ENCODE results near the gene MARK4. TPM values are rescaled to one million over a fixed set of nuclear protein-coding genes. Genes with fewer than 3 reads are reported as not detected.

Gene MARK4
- total RNA-seq, 1 donor from 2014 or later, result 16.7 TPM

DNA sequence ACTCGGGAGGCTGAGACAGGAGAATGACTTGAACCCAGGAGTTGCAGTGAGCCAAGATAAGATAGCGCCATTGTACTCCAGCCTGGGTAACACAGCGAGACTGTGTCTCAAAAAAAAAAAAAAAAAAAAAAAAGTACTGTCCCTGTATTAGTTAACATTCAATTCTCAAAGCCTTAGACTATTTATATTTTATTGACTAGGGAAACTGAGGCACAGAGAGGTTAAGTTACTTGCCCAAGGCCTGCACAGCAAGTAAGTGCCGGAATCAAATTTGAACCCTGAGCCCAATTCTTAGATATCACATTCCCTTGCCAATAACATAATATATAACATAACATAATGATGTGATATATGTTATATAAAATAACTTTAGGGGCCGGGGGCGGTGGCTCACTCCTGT, 88.6 kb downstream of the MARK4 start:
- Histone ChIP-seq H3K36me3 (no peaks in the 10 kb centered on the region), H3K27ac (no peak overlapping the region), H3K4me1 (peaks cover 7% of the 10 kb centered on the region), H3K4me3 (no peak overlapping the region), H3K9me3 (no peaks in the 10 kb centered on the region), H3K27me3 (no peaks in the 10 kb centered on the region)
- DNase-seq (ENCODE audit: extremely low spot score in 2 of 2), result no peak
- TF ChIP-seq POLR2A (IDR thresholded peaks at IDR 0.05) (no peak), POLR2AphosphoS5 (IDR thresholded peaks at IDR 0.05; ENCODE audit: insufficient read depth in 1 of 2, low read depth in 1 of 2) (no peak)
- TF ChIP-seq, protein P1, sequence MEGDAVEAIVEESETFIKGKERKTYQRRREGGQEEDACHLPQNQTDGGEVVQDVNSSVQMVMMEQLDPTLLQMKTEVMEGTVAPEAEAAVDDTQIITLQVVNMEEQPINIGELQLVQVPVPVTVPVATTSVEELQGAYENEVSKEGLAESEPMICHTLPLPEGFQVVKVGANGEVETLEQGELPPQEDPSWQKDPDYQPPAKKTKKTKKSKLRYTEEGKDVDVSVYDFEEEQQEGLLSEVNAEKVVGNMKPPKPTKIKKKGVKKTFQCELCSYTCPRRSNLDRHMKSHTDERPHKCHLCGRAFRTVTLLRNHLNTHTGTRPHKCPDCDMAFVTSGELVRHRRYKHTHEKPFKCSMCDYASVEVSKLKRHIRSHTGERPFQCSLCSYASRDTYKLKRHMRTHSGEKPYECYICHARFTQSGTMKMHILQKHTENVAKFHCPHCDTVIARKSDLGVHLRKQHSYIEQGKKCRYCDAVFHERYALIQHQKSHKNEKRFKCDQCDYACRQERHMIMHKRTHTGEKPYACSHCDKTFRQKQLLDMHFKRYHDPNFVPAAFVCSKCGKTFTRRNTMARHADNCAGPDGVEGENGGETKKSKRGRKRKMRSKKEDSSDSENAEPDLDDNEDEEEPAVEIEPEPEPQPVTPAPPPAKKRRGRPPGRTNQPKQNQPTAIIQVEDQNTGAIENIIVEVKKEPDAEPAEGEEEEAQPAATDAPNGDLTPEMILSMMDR (IDR thresholded peaks at IDR 0.05), result no peak
- intact Hi-C loops (cut with DNase I), result no loop called here

- Histone ChIP-seq H3K27ac (peak within 1 kb of the TSS; percentile 43), H3K27me3 (no peaks in the 10 kb centered on the region), H3K4me3 (peak within 1 kb of the TSS; percentile 42 to 43), H3K9me3 (no peaks in the 10 kb centered on the region), H3K36me3 (no peaks in the 10 kb centered on the region), H3K4me1 (peaks cover 10% of the 10 kb centered on the region)
- intact Hi-C loops (cut with DNase I), result no loop called here
- no peak for DNase-seq (ENCODE audit: extremely low spot score in 2 of 2)
- TF ChIP-seq, protein P1 (IDR thresholded peaks at IDR 0.05), result no peak
- TF ChIP-seq POLR2AphosphoS5 (IDR thresholded peaks at IDR 0.05; ENCODE audit: insufficient read depth in 1 of 2, low read depth in 1 of 2) (peak in 1 of 2 donors; percentile 31), POLR2A (IDR thresholded peaks at IDR 0.05) (peak in 1 of 2 donors; percentile 46)
These were observed 89.3 kb downstream of the MARK4 start, which contains the start of gene KLC3 for GRCh38 chr19:45340232-45340898. Gene KLC3 (plus strand): TSS chr19:45340750. CDS start chr19:45345542, 4,792 bp downstream.

DNA sequence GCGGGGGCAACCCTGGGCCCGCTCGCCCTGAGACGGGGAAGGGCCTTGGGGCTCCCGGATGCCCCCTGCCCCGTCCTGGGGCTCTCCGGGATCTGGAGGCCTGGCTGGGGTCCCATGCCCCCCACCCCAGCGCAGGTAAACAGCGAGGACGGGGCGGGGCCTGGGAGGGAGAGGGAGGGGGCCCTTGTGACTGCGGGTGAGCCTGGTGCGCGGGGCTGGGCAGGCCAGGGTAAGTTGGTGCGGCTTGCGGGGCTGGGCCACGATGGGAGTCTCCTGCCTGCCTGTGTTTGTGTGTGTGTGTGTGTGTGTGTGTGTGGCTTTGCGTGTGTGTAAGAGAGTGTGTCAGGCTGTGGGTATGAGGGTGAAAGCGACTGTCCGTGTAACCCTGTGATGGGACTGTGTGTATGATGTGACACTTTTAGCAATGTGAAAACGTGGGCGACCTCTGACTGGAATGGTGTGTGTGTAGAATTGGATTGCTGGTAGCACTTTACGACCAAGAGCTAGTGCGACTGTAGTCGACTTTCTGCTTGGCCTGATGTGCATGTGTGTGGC, 89.9 kb downstream of the MARK4 start:
- no peaks in the 10 kb centered on the region for H3K36me3 ChIP-seq
- H3K27me3 ChIP-seq, result no peaks in the 10 kb centered on the region
- intact Hi-C loops (cut with DNase I), result no loop called here
- H3K9me3 ChIP-seq, result no peaks in the 10 kb centered on the region
- TF ChIP-seq POLR2A (IDR thresholded peaks at IDR 0.05) (no peak), POLR2AphosphoS5 (IDR thresholded peaks at IDR 0.05; ENCODE audit: insufficient read depth in 1 of 2, low read depth in 1 of 2) (no peak)
- TF ChIP-seq, protein P1 (IDR thresholded peaks at IDR 0.05), result no peak
- no peak for DNase-seq (ENCODE audit: extremely low spot score in 2 of 2)
- peaks cover 14% of the 10 kb centered on the region for H3K4me1 ChIP-seq
- peak overlapping the region; percentile 43 for H3K27ac ChIP-seq
- peak overlapping the region; percentile 42 to 43 for H3K4me3 ChIP-seq

DNA sequence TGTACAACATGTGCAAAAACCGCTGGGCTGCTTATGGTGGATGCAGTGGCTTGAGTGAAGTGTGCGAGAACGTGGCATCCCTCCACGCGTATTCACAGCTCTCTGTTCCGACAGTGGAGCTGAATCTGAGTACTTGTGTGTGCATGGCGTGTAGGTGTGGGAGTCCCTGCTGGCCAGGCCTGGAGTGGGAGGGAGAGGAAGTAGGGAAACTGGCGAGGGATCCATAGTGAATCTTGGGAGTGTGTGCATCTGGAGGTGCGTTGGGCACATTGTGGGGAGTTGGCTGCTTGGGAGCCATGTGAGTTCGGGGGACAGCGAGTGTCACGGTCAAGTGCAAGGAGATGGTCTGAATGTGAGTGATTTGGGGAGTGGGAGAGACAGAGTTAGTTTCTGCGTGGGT, 91.8 kb downstream of the MARK4 start:
- Histone ChIP-seq H3K4me3 (no peak overlapping the region), H3K4me1 (peaks cover 14% of the 10 kb centered on the region), H3K27ac (no peak overlapping the region), H3K27me3 (no peaks in the 10 kb centered on the region), H3K9me3 (no peaks in the 10 kb centered on the region), H3K36me3 (no peaks in the 10 kb centered on the region)
- no peak for DNase-seq (ENCODE audit: extremely low spot score in 2 of 2)
- intact Hi-C loops (cut with DNase I), result no loop called here
- TF ChIP-seq POLR2AphosphoS5 (IDR thresholded peaks at IDR 0.05; ENCODE audit: insufficient read depth in 1 of 2, low read depth in 1 of 2) (no peak), POLR2A (IDR thresholded peaks at IDR 0.05) (no peak)
- TF ChIP-seq, protein P1 (IDR thresholded peaks at IDR 0.05), result no peak
